Osteoblast (primary cell): ENCODE results near the gene LYRM1. TPM values are rescaled to one million over a fixed set of nuclear protein-coding genes. Genes with fewer than 3 reads are reported as not detected.

ENCODE experiments used
- DNase-seq: peaks from one replicate; pipeline ENCODE4 v3.0.0; 2011; ENCODE audit warnings: low spot score, mixed read lengths; ENCODE audit not compliant: insufficient read length; ENCODE audit errors: missing footprints
- H2AFZ ChIP-seq: 2 replicates; pipeline ENCODE4 v1.6.0; 2011; ENCODE audit warnings: mild to moderate bottlenecking, low read length
- H3K27ac ChIP-seq: 2 replicates; pipeline ENCODE4 v1.5.1; 2011; ENCODE audit warnings: mild to moderate bottlenecking, low read depth, low read length, moderate library complexity
- H3K27me3 ChIP-seq: 2 replicates; pipeline ENCODE4 v1.6.0; 2012; ENCODE audit warnings: mild to moderate bottlenecking, control low read depth, inconsistent platforms, low read length, moderate library complexity; ENCODE audit not compliant: insufficient read depth
- H3K36me3 ChIP-seq: 2 replicates; pipeline ENCODE4 v1.5.1; 2011; ENCODE audit warnings: mild to moderate bottlenecking, low read length, control low read depth, moderate library complexity; ENCODE audit not compliant: insufficient read depth
- H3K4me1 ChIP-seq: 2 replicates; pipeline ENCODE4 v1.5.1; 2011; ENCODE audit warnings: mild to moderate bottlenecking, low read length, control low read depth, moderate library complexity; ENCODE audit not compliant: insufficient read depth
- H3K4me2 ChIP-seq: 2 replicates; pipeline ENCODE4 v1.6.0; 2011; ENCODE audit warnings: mild to moderate bottlenecking, low read length; ENCODE audit not compliant: insufficient read depth
- H3K4me3 ChIP-seq: fragments of 200-600 bp; sonication (generic); 3 replicates; pipeline ENCODE4 v1.5.1; 2012; ENCODE audit warnings: mild to moderate bottlenecking, low read length, inconsistent platforms; ENCODE audit not compliant: insufficient read depth
- H3K79me2 ChIP-seq: 2 replicates; pipeline ENCODE4 v1.6.0; 2012; ENCODE audit warnings: mild to moderate bottlenecking, low read length, control low read depth, inconsistent platforms; ENCODE audit not compliant: insufficient read depth
- H3K9me3 ChIP-seq: 2 replicates; pipeline ENCODE4 v1.5.1; 2011; ENCODE audit warnings: low read depth, low read length, control low read depth
- H4K20me1 ChIP-seq: 2 replicates; pipeline ENCODE4 v1.6.0; 2012; ENCODE audit warnings: mild to moderate bottlenecking, low read length, control low read depth; ENCODE audit not compliant: insufficient read depth
- total RNA-seq: library from RNA; depleted of rRNA; stranded (reverse); fragments of >200 nt; gene quantifications from 2 replicates; pipeline ENCODE4 v1.2.3, GENCODE V29; 2012
- TF ChIP-seq, protein P1 (sequence below): IDR thresholded peaks from 2 replicates; pipeline ENCODE4 v1.5.1; 2011; ENCODE audit warnings: mild to moderate bottlenecking, low read depth, low read length, moderate library complexity; ENCODE audit errors: extremely low read depth

Gene LYRM1
- total RNA-seq, 1 donor, result 44.9 TPM

DNA sequence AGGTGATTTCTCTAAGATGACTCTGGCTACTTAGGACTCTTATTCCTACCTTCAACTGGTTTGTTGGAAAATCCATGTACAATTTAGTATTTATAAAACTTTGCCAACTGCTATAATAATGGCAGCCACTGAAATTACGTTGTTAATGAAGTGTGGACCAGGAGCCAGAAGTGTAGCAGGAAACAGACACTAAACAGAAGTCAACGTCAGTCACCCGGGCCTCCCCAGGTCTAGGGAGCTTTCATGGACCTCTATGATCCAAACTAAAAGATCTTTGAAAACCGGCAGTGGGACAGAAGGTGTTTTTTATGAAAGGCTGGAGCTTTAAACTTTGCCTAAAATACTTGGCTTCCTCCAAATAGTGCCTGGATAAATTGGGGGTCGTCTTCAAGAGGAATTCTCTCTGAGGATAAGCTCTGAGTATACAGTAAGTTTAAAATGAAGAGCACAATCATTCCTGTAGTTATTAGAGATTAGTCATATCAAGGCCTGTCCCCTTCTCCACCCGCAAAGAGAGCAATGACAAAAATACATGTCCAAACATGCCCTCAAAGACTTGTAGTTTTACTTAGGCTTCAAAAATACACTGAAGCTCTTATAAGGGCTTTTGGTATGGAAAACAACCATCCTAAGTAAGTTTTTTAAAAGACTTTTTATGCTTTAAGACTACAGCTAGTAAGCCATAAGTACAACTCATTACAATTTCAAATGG is 35.0 kb upstream of the LYRM1 start:
- Histone ChIP-seq H3K4me2 (peak overlapping the region; percentile 65), H3K27ac (peak overlapping the region; percentile 97), H3K36me3 (peaks cover 20% of the 10 kb centered on the region), H3K4me3 (no peak overlapping the region), H4K20me1 (peaks cover 38% of the 10 kb centered on the region), H2AFZ (peak overlapping the region; percentile 15), H3K79me2 (peaks cover 96% of the 10 kb centered on the region), H3K4me1 (peaks cover 46% of the 10 kb centered on the region), H3K9me3 (no peaks in the 10 kb centered on the region), H3K27me3 (no peaks in the 10 kb centered on the region)
- TF ChIP-seq, protein P1, sequence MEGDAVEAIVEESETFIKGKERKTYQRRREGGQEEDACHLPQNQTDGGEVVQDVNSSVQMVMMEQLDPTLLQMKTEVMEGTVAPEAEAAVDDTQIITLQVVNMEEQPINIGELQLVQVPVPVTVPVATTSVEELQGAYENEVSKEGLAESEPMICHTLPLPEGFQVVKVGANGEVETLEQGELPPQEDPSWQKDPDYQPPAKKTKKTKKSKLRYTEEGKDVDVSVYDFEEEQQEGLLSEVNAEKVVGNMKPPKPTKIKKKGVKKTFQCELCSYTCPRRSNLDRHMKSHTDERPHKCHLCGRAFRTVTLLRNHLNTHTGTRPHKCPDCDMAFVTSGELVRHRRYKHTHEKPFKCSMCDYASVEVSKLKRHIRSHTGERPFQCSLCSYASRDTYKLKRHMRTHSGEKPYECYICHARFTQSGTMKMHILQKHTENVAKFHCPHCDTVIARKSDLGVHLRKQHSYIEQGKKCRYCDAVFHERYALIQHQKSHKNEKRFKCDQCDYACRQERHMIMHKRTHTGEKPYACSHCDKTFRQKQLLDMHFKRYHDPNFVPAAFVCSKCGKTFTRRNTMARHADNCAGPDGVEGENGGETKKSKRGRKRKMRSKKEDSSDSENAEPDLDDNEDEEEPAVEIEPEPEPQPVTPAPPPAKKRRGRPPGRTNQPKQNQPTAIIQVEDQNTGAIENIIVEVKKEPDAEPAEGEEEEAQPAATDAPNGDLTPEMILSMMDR, result no peak
- peak; percentile 78 for DNase-seq

GRCh38 chr16:20866145-20866772 is 34.3 kb upstream of the LYRM1 start:
- peaks cover 44% of the 10 kb centered on the region for H4K20me1 ChIP-seq
- peak overlapping the region; percentile 15 for H2AFZ ChIP-seq
- peak; percentile 90 for DNase-seq
- TF ChIP-seq, protein P1, result no peak
- peaks cover 53% of the 10 kb centered on the region for H3K4me1 ChIP-seq
- H3K4me3 ChIP-seq, result no peak overlapping the region
- peaks cover 13% of the 10 kb centered on the region for H3K36me3 ChIP-seq
- peak overlapping the region; percentile 65 for H3K4me2 ChIP-seq
- no peaks in the 10 kb centered on the region for H3K9me3 ChIP-seq
- H3K79me2 ChIP-seq, result peaks cover 96% of the 10 kb centered on the region
- peak overlapping the region; percentile 97 for H3K27ac ChIP-seq
- no peaks in the 10 kb centered on the region for H3K27me3 ChIP-seq

DNA sequence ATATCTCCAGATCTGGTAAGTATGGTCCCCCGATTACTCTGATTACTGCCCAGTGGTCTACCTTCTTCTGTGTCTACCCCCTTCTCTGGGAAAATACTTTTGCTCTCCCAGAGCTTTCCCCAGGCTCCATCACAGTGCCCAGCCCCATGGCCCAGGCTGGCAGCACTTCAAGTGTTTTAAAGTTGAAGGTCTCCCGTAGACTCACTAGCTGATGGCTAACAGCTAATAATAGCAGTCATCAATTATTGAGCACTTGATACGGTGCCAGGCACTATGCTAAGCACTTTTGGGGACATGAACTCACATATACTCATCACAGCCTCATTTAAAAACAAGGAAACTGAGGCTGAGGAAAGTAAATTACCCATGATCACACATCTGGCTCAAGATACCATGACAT is 33.8 kb upstream of the LYRM1 start:
- peak overlapping the region; percentile 65 for H3K4me2 ChIP-seq
- no peak for DNase-seq
- TF ChIP-seq, protein P1, result no peak
- peaks cover 49% of the 10 kb centered on the region for H4K20me1 ChIP-seq
- no peak overlapping the region for H2AFZ ChIP-seq
- peaks cover 7% of the 10 kb centered on the region for H3K36me3 ChIP-seq
- no peaks in the 10 kb centered on the region for H3K9me3 ChIP-seq
- H3K27ac ChIP-seq, result peak overlapping the region; percentile 97
- peaks cover 58% of the 10 kb centered on the region for H3K4me1 ChIP-seq
- H3K79me2 ChIP-seq, result peaks cover 96% of the 10 kb centered on the region
- H3K27me3 ChIP-seq, result no peaks in the 10 kb centered on the region
- no peak overlapping the region for H3K4me3 ChIP-seq

GRCh38 chr16:20867585-20867984 is 33.0 kb upstream of the LYRM1 start:
- no peaks in the 10 kb centered on the region for H3K27me3 ChIP-seq
- peak; percentile 56 for DNase-seq
- TF ChIP-seq, protein P1, result no peak
- H3K79me2 ChIP-seq, result peaks cover 96% of the 10 kb centered on the region
- H3K27ac ChIP-seq, result peak overlapping the region; percentile 97
- H3K4me1 ChIP-seq, result peaks cover 66% of the 10 kb centered on the region
- H4K20me1 ChIP-seq, result peaks cover 47% of the 10 kb centered on the region
- no peaks in the 10 kb centered on the region for H3K9me3 ChIP-seq
- no peak overlapping the region for H2AFZ ChIP-seq
- peak overlapping the region; percentile 6 for H3K4me2 ChIP-seq
- H3K36me3 ChIP-seq, result no peaks in the 10 kb centered on the region
- no peak overlapping the region for H3K4me3 ChIP-seq
